ENCODE measurements around the gene MAD1L1.
"Not testable (repeated sequence)": the region's sequence is repeated elsewhere in the genome, so short reads cannot be mapped to it uniquely, and the experiment has no call there.

MAD1L1 gene

GRCh38 chr7:2038931-2039728, 193.6 kb downstream of the MAD1L1 start:
- H3K27ac ChIP-seq (ENCODE audit: poor library complexity, severe bottlenecking), result no peak overlapping the region
- no peak for TF ChIP-seq CTCF (IDR thresholded peaks at IDR 0.05; ENCODE audit: poor library complexity, severe bottlenecking)

GRCh38 chr7:2037808-2038522, 194.8 kb downstream of the MAD1L1 start:
- no peak for DNase-seq (ENCODE audit: low spot score)
- H3K36me3 ChIP-seq (ENCODE audit: low read depth), result no peaks in the 10 kb centered on the region
- no peak for ATAC-seq (ENCODE audit: low read depth)
- no peak overlapping the region for H3K27ac ChIP-seq (ENCODE audit: poor library complexity, severe bottlenecking)
- no peaks in the 10 kb centered on the region for H3K9me3 ChIP-seq (ENCODE audit: severe bottlenecking)
- TF ChIP-seq CTCF (IDR thresholded peaks at IDR 0.05; ENCODE audit: poor library complexity, severe bottlenecking), result no peak
- no peak overlapping the region for H3K4me3 ChIP-seq (ENCODE audit: severe bottlenecking)
- H3K27me3 ChIP-seq (ENCODE audit: insufficient read depth, poor library complexity, severe bottlenecking), result no peaks in the 10 kb centered on the region
- H3K4me1 ChIP-seq (ENCODE audit: insufficient read depth, poor library complexity, severe bottlenecking), result no peaks in the 10 kb centered on the region

More at GRCh38 chr7:2038931-2039728, 193.6 kb downstream of the MAD1L1 start:
- DNase-seq (ENCODE audit: low spot score), result no peak
- H3K4me1 ChIP-seq (ENCODE audit: insufficient read depth, poor library complexity, severe bottlenecking), result no peaks in the 10 kb centered on the region
- no peak for ATAC-seq (ENCODE audit: low read depth)
- no peaks in the 10 kb centered on the region for H3K9me3 ChIP-seq (ENCODE audit: severe bottlenecking)
- H3K36me3 ChIP-seq (ENCODE audit: low read depth), result no peaks in the 10 kb centered on the region
- no peaks in the 10 kb centered on the region for H3K27me3 ChIP-seq (ENCODE audit: insufficient read depth, poor library complexity, severe bottlenecking)
- no peak overlapping the region for H3K4me3 ChIP-seq (ENCODE audit: severe bottlenecking)

DNA sequence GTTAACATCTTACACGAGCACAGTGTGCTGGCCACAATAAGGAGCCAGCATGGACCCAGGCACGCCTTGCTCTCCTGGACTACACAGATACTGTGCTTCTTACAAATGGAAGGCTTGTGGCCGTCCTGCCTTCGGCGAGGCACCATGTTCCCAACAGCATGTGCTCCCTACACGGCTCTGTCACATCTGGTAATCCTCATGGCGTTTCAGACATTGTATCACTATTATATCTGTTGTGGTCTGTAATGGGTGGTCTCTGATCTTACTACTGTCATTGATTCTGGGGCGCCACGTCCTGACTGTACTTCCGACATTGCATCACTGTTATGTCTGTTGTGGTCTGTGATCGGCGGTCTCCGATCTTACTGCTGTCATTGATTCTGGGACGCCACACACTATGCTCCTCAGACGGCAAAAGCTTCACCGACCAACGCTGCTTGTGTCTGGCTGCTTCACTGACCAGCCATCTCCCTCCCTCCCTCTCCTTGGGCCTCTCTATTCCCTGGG, 195.4 kb downstream of the MAD1L1 start:
- Histone ChIP-seq H3K27me3 (ENCODE audit: insufficient read depth, poor library complexity, severe bottlenecking) (no peaks in the 10 kb centered on the region), H3K4me1 (ENCODE audit: insufficient read depth, poor library complexity, severe bottlenecking) (no peaks in the 10 kb centered on the region), H3K27ac (ENCODE audit: poor library complexity, severe bottlenecking) (no peak overlapping the region), H3K9me3 (ENCODE audit: severe bottlenecking) (no peaks in the 10 kb centered on the region), H3K4me3 (ENCODE audit: severe bottlenecking) (no peak overlapping the region), H3K36me3 (ENCODE audit: low read depth) (no peaks in the 10 kb centered on the region)
- TF ChIP-seq CTCF (IDR thresholded peaks at IDR 0.05; ENCODE audit: poor library complexity, severe bottlenecking), result no peak
- ATAC-seq (ENCODE audit: low read depth) (no peak), DNase-seq (ENCODE audit: low spot score) (peak; percentile 36)

DNA sequence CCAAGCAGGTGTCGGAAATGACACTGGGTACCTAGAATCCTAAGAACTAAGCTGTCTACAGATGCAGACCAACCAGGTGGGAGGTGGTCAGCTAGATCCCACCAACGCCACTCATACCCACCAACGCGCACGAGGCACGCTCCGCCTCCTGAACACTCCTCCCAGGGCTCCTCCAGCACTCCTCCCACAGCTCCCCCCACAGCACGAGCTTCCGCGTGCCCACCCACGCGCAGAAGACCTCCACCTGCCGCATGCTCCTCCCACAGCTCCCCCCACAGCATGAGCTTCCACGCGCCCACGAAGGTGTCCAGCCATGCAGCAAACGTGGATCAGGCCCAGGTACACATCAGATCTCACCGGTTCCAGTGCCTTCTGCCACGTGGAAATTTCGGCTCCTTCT, 196.0 kb downstream of the MAD1L1 start:
- Histone ChIP-seq H3K27me3 (ENCODE audit: insufficient read depth, poor library complexity, severe bottlenecking) (no peaks in the 10 kb centered on the region), H3K4me3 (ENCODE audit: severe bottlenecking) (no peak overlapping the region), H3K9me3 (ENCODE audit: severe bottlenecking) (no peaks in the 10 kb centered on the region), H3K36me3 (ENCODE audit: low read depth) (no peaks in the 10 kb centered on the region), H3K27ac (ENCODE audit: poor library complexity, severe bottlenecking) (no peak overlapping the region), H3K4me1 (ENCODE audit: insufficient read depth, poor library complexity, severe bottlenecking) (no peaks in the 10 kb centered on the region)
- ATAC-seq (ENCODE audit: low read depth) (no peak), DNase-seq (ENCODE audit: low spot score) (peak; percentile 28)
- no peak for TF ChIP-seq CTCF (IDR thresholded peaks at IDR 0.05; ENCODE audit: poor library complexity, severe bottlenecking)

DNA sequence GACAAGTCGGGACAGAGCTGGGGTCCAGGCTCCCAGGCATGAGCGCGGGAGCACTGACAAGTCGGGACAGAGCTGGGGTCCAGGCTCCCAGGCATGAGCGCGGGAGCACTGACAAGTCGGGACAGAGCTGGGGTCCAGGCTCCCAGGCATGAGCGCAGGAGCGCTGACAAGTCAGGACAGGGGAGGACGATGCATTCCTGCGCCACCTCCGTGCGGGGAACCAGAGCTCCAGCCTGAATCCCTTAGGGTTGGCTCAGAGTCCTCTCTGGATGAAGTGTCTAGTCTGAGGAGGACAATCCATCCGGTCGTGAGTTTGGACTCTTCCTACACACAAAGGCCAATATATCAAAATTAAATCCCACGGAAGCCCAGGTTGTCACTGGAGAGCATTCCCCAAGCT, 196.5 kb downstream of the MAD1L1 start:
- not testable (repeated sequence) for H3K27me3 ChIP-seq (ENCODE audit: insufficient read depth, poor library complexity, severe bottlenecking); ATAC-seq (ENCODE audit: low read depth); H3K36me3 ChIP-seq (ENCODE audit: low read depth); H3K9me3 ChIP-seq (ENCODE audit: severe bottlenecking); H3K27ac ChIP-seq (ENCODE audit: poor library complexity, severe bottlenecking); H3K4me1 ChIP-seq (ENCODE audit: insufficient read depth, poor library complexity, severe bottlenecking); H3K4me3 ChIP-seq (ENCODE audit: severe bottlenecking)
- peak; percentile 30 for DNase-seq (ENCODE audit: low spot score)

Data from RWPE2 (cell line).